ENCODE results near the gene LEMD1.

Gene LEMD1

DNA sequence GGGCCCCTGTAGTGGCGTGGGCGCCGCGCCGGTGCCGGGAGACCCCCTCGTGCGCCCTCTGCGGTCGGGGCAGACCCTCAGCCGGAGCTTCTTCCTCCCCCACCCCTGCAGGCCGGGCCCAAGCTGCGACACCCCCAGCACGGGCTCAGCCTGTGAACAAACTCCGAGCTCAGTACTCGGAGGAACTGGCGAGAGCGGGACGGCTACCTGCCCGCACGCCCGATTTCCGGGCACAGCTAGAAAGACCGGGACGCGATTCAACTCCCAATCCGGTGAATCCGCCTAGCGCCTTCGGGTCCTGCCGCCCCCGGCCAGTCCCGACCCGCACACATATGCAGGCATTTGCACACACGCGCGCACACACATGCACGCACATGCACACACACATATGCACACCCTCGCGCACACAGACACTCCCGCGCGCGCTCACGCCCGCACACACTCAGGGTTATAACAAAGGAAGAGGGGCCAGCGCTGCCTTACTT is 34.6 kb upstream of the LEMD1 start:
- H3K27ac ChIP-seq, result peak overlapping the region; percentile 31; the same call in 1 of the 2 replicates
- no peak for TF ChIP-seq CTCF (conservative IDR thresholded peaks at IDR 0.05)

GRCh38 chr1:205455581-205456382 is 33.9 kb upstream of the LEMD1 start, which contains the start of gene BLACAT1:
Gene BLACAT1, minus strand, starts transcription at chr1:205456045.
- no peak for TF ChIP-seq CTCF (conservative IDR thresholded peaks at IDR 0.05)
- H3K27ac ChIP-seq, result peak within 1 kb of the TSS; percentile 31; the same call in 1 of the 2 replicates

- TF ChIP-seq CTCF (conservative IDR thresholded peaks at IDR 0.05), result no peak
- H3K27ac ChIP-seq, result no peak overlapping the region
Measured at GRCh38 chr1:205454903-205455335, 33.1 kb upstream of the LEMD1 start.

- H3K27ac ChIP-seq, result no peak overlapping the region
- no peak for TF ChIP-seq CTCF (conservative IDR thresholded peaks at IDR 0.05)
Measured at GRCh38 chr1:205453466-205453865, 31.6 kb upstream of the LEMD1 start.

DNA sequence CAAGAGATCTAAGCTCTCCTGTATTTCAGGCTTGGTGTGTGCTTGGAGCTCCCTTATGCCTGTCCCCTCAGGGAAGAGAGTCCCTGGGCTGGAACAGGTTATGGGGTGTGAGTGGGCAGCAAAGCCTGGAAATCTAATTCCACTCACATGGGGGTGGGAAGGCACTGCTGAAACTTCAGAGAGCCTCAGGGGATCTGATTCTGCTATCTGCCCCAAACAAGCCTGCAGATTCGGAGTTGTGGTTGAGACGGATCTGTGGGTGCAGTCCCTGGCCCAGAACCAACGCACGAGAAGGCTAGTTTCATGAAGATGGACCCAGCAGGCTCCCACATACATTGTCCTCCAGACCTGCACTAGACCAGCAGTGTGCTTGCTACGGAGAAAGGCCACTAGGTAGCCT is 31.1 kb upstream of the LEMD1 start:
- H3K27ac ChIP-seq, result no peak overlapping the region

GRCh38 chr1:205452364-205452763 is 30.5 kb upstream of the LEMD1 start:
- TF ChIP-seq CTCF (conservative IDR thresholded peaks at IDR 0.05), result no peak
- no peak overlapping the region for H3K27ac ChIP-seq

More for the DNA sequence above, 31.1 kb upstream of the LEMD1 start:
- no peak for TF ChIP-seq CTCF (conservative IDR thresholded peaks at IDR 0.05)

DNA sequence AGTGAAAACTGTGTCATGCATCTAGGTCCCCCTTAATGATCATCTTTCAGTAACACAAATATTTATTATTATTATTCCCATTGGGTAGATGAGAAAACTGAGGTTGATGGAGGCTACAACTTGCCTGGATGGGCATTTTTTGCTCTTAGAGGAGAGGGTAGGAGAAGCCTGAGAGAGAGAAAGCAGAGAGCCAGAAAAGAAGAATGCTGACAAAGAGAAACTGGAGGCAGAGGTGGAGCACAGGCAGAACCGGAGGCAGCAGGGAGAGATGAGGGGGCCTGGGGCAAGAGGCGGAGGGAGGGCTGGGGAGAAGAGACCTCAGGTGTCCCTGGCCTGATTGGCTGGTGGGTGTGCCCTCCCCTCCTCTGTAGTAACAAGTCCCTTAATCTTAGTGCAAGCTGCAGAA is 29.9 kb upstream of the LEMD1 start:
- no peak overlapping the region for H3K27ac ChIP-seq
- no peak for TF ChIP-seq CTCF (conservative IDR thresholded peaks at IDR 0.05)
